Endothelial cell of umbilical vein (primary cell): ENCODE data around the gene CASP12.

Experiments used
- EZH2 ChIP-seq: IDR thresholded peaks from 2 replicates; pipeline ENCODE4 v1.6.1; 2012; ENCODE audit warnings: borderline replicate concordance, low read depth, mild to moderate bottlenecking, moderate library complexity, low read length, inconsistent platforms; ENCODE audit not compliant: severe bottlenecking
- POLR2A ChIP-seq: IDR thresholded peaks from 2 replicates; pipeline ENCODE4 v1.6.1; 2012; ENCODE audit warnings: low read depth, mild to moderate bottlenecking, control low read depth, low read length
- TF ChIP-seq, protein P1 (sequence below): IDR thresholded peaks from 2 replicates; pipeline ENCODE4 v1.6.1; 2011; ENCODE audit not compliant: insufficient read depth, insufficient read length
- TF ChIP-seq, protein P2 (sequence below), 2 donors: IDR thresholded peaks; 1 replicate in 1 of 2; 2 replicates in 1 of 2; pipeline ENCODE4 v1.5.1; 2011; ENCODE audit warnings: low read length in 2 of 2, mild to moderate bottlenecking in 2 of 2, moderate library complexity in 2 of 2, control low read depth in 1 of 2, inconsistent platforms in 1 of 2, low read depth in 1 of 2; ENCODE audit not compliant: insufficient read depth in 1 of 2; ENCODE audit errors: extremely low read depth in 1 of 2

DNA sequence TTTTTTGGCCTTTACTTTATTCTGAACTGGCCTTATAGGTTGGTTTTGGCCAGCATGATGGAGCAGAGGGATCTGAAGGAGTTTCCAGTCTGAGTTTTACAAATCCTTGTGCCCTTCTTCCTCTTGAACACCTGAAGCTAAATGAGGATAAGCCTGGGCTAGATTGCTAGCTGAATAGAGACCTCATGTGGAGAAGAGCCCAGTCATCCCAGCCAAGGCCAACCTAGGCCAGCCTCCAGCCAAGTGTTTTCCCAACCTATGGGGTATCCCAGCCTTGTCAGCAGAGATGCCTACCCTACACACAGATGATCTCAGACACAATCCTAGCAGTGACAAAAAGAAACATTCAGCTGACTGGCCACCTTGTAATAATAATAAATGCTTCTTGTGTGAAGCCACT lies 966 bp upstream of the CASP12 start:
- TF ChIP-seq POLR2A (no peak), EZH2 (no peak)
- TF ChIP-seq, protein P1, sequence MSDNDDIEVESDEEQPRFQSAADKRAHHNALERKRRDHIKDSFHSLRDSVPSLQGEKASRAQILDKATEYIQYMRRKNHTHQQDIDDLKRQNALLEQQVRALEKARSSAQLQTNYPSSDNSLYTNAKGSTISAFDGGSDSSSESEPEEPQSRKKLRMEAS, result no peak
- TF ChIP-seq, protein P2, sequence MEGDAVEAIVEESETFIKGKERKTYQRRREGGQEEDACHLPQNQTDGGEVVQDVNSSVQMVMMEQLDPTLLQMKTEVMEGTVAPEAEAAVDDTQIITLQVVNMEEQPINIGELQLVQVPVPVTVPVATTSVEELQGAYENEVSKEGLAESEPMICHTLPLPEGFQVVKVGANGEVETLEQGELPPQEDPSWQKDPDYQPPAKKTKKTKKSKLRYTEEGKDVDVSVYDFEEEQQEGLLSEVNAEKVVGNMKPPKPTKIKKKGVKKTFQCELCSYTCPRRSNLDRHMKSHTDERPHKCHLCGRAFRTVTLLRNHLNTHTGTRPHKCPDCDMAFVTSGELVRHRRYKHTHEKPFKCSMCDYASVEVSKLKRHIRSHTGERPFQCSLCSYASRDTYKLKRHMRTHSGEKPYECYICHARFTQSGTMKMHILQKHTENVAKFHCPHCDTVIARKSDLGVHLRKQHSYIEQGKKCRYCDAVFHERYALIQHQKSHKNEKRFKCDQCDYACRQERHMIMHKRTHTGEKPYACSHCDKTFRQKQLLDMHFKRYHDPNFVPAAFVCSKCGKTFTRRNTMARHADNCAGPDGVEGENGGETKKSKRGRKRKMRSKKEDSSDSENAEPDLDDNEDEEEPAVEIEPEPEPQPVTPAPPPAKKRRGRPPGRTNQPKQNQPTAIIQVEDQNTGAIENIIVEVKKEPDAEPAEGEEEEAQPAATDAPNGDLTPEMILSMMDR (IDR thresholded peaks at IDR 0.05; ENCODE audit: extremely low read depth in 1 of 2, insufficient read depth in 1 of 2, low read depth in 1 of 2, low read length in 2 of 2), result no peak
